WERI-Rb-1 (cell line): Measurements from ENCODE around the gene FBXO30.
A peak's percentile ranks its signal among the peaks of the same experiment; 100 is the strongest.

Experiments used
- DNase-seq: peaks from one replicate; pipeline ENCODE4 v3.0.0-alpha.2; 2020
- H3K27ac ChIP-seq: fragments of 250-450 bp; sonication (Bioruptor Pico); 2 replicates; pipeline ENCODE4 v1.5.1; 2020; ENCODE audit warnings: mild to moderate bottlenecking, moderate library complexity
- H3K27me3 ChIP-seq: fragments of 250-450 bp; sonication (Bioruptor Pico); 2 replicates; pipeline ENCODE4 v1.5.1; 2021; ENCODE audit warnings: mild to moderate bottlenecking, low read depth, moderate library complexity; ENCODE audit not compliant: insufficient read depth, severe bottlenecking
- H3K36me3 ChIP-seq: fragments of 250-450 bp; sonication (Bioruptor Pico); 2 replicates; pipeline ENCODE4 v1.5.1; 2020; ENCODE audit warnings: mild to moderate bottlenecking, moderate library complexity
- H3K4me3 ChIP-seq: 2 replicates; pipeline ENCODE4 v1.5.1; 2011; ENCODE audit warnings: low read depth, mild to moderate bottlenecking, control low read depth, low read length
- H3K9me3 ChIP-seq: fragments of 250-450 bp; sonication (Bioruptor Pico); 2 replicates; pipeline ENCODE4 v1.5.1; 2021; ENCODE audit warnings: mild to moderate bottlenecking, moderate library complexity; ENCODE audit not compliant: severe bottlenecking
- CTCF ChIP-seq: IDR thresholded peaks from 2 replicates; pipeline ENCODE4 v1.5.1; 2011; ENCODE audit warnings: low read depth, mild to moderate bottlenecking, control low read depth, inconsistent platforms, low read length

The FBXO30 gene

GRCh38 chr6:145814501-145815308, at the start of gene FBXO30:
TSS of gene FBXO30 (minus strand) at chr6:145814795. CDS start at chr6:145806405, 8,390 bp downstream.
- H3K27me3 ChIP-seq = no peaks in the 10 kb centered on the region
- peak within 1 kb of the TSS; percentile 85 for H3K4me3 ChIP-seq
- H3K9me3 ChIP-seq = no peaks in the 10 kb centered on the region
- DNase-seq = peak; percentile 87
- peak within 1 kb of the TSS; percentile 88 for H3K27ac ChIP-seq
- TF ChIP-seq CTCF = no peak
- H3K36me3 ChIP-seq = peaks cover 4% of the 10 kb centered on the region

- Histone ChIP-seq H3K36me3 (no peaks in the 10 kb centered on the region), H3K27ac (no peak overlapping the region), H3K27me3 (no peaks in the 10 kb centered on the region), H3K9me3 (no peaks in the 10 kb centered on the region), H3K4me3 (no peak overlapping the region)
- TF ChIP-seq CTCF = no peak
- no peak for DNase-seq
Observed at GRCh38 chr6:145863988-145864616, 49.5 kb upstream of the FBXO30 start.

- no peaks in the 10 kb centered on the region for H3K36me3 ChIP-seq
- H3K27me3 ChIP-seq = no peaks in the 10 kb centered on the region
- no peak overlapping the region for H3K27ac ChIP-seq
- no peaks in the 10 kb centered on the region for H3K9me3 ChIP-seq
- no peak for DNase-seq
- no peak overlapping the region for H3K4me3 ChIP-seq
- no peak for TF ChIP-seq CTCF
Observed at GRCh38 chr6:145863366-145863765, 48.8 kb upstream of the FBXO30 start.

GRCh38 chr6:145860562-145860961, 46.0 kb upstream of the FBXO30 start:
- TF ChIP-seq CTCF = no peak
- no peaks in the 10 kb centered on the region for H3K36me3 ChIP-seq
- no peaks in the 10 kb centered on the region for H3K27me3 ChIP-seq
- no peaks in the 10 kb centered on the region for H3K9me3 ChIP-seq
- H3K27ac ChIP-seq = no peak overlapping the region
- H3K4me3 ChIP-seq = no peak overlapping the region
- DNase-seq = no peak

GRCh38 chr6:145850671-145851070, 36.1 kb upstream of the FBXO30 start:
- Histone ChIP-seq H3K36me3 (no peaks in the 10 kb centered on the region), H3K27me3 (no peaks in the 10 kb centered on the region), H3K27ac (no peak overlapping the region), H3K9me3 (no peaks in the 10 kb centered on the region), H3K4me3 (no peak overlapping the region)
- no peak for DNase-seq
- TF ChIP-seq CTCF = no peak

GRCh38 chr6:145848541-145848940, 33.9 kb upstream of the FBXO30 start:
- no peak for TF ChIP-seq CTCF
- H3K27me3 ChIP-seq = no peaks in the 10 kb centered on the region
- no peak for DNase-seq
- H3K36me3 ChIP-seq = no peaks in the 10 kb centered on the region
- no peaks in the 10 kb centered on the region for H3K9me3 ChIP-seq
- H3K4me3 ChIP-seq = no peak overlapping the region
- no peak overlapping the region for H3K27ac ChIP-seq
